Chondrocyte (in vitro differentiated cells): ENCODE measurements around the gene GRIK2. TPM values are rescaled to one million over a fixed set of nuclear protein-coding genes. Genes with fewer than 3 reads are reported as not detected.

Experiments used
- DNase-seq: peaks from one replicate; pipeline ENCODE4 v3.0.0; 2021; ENCODE audit warnings: mixed read lengths, low spot score
- H3K27ac Mint-ChIP-seq: one replicate; pipeline ENCODE4 v1.8.0; 2021; ENCODE audit warnings: mild to moderate bottlenecking, moderate library complexity, mixed read lengths; ENCODE audit not compliant: unreplicated experiment
- H3K27me3 Mint-ChIP-seq: 2 replicates; pipeline ENCODE4 v1.8.0; 2021; ENCODE audit warnings: low read depth, mixed read lengths
- H3K36me3 Mint-ChIP-seq: 2 replicates; pipeline ENCODE4 v1.8.0; 2021; ENCODE audit warnings: low read depth, mixed read lengths
- H3K4me1 Mint-ChIP-seq: 2 replicates; pipeline ENCODE4 v1.8.0; 2021; ENCODE audit warnings: low read depth, mild to moderate bottlenecking, mixed read lengths
- H3K4me3 Mint-ChIP-seq: one replicate; pipeline ENCODE4 v1.8.0; 2021; ENCODE audit warnings: mild to moderate bottlenecking, moderate library complexity, mixed read lengths; ENCODE audit not compliant: unreplicated experiment
- H3K9me3 Mint-ChIP-seq: 2 replicates; pipeline ENCODE4 v1.8.0; 2021; ENCODE audit warnings: low read depth, mixed read lengths
- CTCF ChIP-seq: fragments of 200-600 bp; sonication (generic); IDR thresholded peaks from 2 replicates; pipeline ENCODE4 v1.5.0; 2021; ENCODE audit warnings: antibody characterized with exemption, mild to moderate bottlenecking, moderate library complexity
- total RNA-seq: library from RNA; stranded (reverse); gene quantifications from 3 replicates; pipeline ENCODE4 v1.2.1, GENCODE V29; 2021

The GRIK2 gene
- total RNA-seq, 1 donor from 2014 or later, result 8.2 TPM

GRCh38 chr6:101926149-101926925, 532.8 kb downstream of the GRIK2 start:
- no peak overlapping the region for H3K4me3 Mint-ChIP-seq
- H3K27ac Mint-ChIP-seq, result no peak overlapping the region
- no peaks in the 10 kb centered on the region for H3K9me3 Mint-ChIP-seq
- TF ChIP-seq CTCF, result no peak
- H3K4me1 Mint-ChIP-seq, result no peaks in the 10 kb centered on the region
- H3K27me3 Mint-ChIP-seq, result no peaks in the 10 kb centered on the region
- H3K36me3 Mint-ChIP-seq, result no peaks in the 10 kb centered on the region
- DNase-seq, result no peak

- Mint-ChIP-seq H3K27me3 (no peaks in the 10 kb centered on the region), H3K36me3 (no peaks in the 10 kb centered on the region), H3K4me3 (no peak overlapping the region), H3K9me3 (no peaks in the 10 kb centered on the region), H3K4me1 (no peaks in the 10 kb centered on the region), H3K27ac (no peak overlapping the region)
- TF ChIP-seq CTCF, result no peak
- no peak for DNase-seq
Observed at GRCh38 chr6:101931766-101932165, 538.3 kb downstream of the GRIK2 start.

- Mint-ChIP-seq H3K36me3 (no peaks in the 10 kb centered on the region), H3K9me3 (no peaks in the 10 kb centered on the region), H3K27ac (no peak overlapping the region), H3K4me3 (no peak overlapping the region), H3K4me1 (no peaks in the 10 kb centered on the region), H3K27me3 (no peaks in the 10 kb centered on the region)
- DNase-seq, result no peak
- no peak for TF ChIP-seq CTCF
Observed at GRCh38 chr6:101932704-101933103, 539.2 kb downstream of the GRIK2 start.

- H3K4me3 Mint-ChIP-seq, result no peak overlapping the region
- no peaks in the 10 kb centered on the region for H3K36me3 Mint-ChIP-seq
- H3K9me3 Mint-ChIP-seq, result no peaks in the 10 kb centered on the region
- no peak overlapping the region for H3K27ac Mint-ChIP-seq
- DNase-seq, result no peak
- H3K4me1 Mint-ChIP-seq, result no peaks in the 10 kb centered on the region
- H3K27me3 Mint-ChIP-seq, result no peaks in the 10 kb centered on the region
- TF ChIP-seq CTCF, result no peak
Observed at GRCh38 chr6:101935732-101936131, 542.2 kb downstream of the GRIK2 start.

GRCh38 chr6:101936516-101936915, 543.0 kb downstream of the GRIK2 start:
- no peak for TF ChIP-seq CTCF
- H3K4me1 Mint-ChIP-seq, result no peaks in the 10 kb centered on the region
- H3K9me3 Mint-ChIP-seq, result no peaks in the 10 kb centered on the region
- H3K4me3 Mint-ChIP-seq, result no peak overlapping the region
- no peaks in the 10 kb centered on the region for H3K36me3 Mint-ChIP-seq
- H3K27me3 Mint-ChIP-seq, result no peaks in the 10 kb centered on the region
- no peak for DNase-seq
- H3K27ac Mint-ChIP-seq, result no peak overlapping the region
